HG02642 (cell line): ENCODE measurements around the gene SWI5.

Experiments
- ATAC-seq: cut with Tn5 transposase; IDR thresholded peaks from one replicate; pipeline ENCODE4 v1.9.1; 2021; ENCODE audit warnings: mild to moderate bottlenecking; ENCODE audit not compliant: unreplicated experiment, poor library complexity

SWI5 gene

GRCh38 chr9:128309551-128309950, 33.5 kb downstream of the SWI5 start:
- no peak for ATAC-seq

GRCh38 chr9:128310461-128310860, 34.4 kb downstream of the SWI5 start:
- ATAC-seq = no peak

GRCh38 chr9:128314697-128315096, 38.6 kb downstream of the SWI5 start:
- ATAC-seq = no peak

GRCh38 chr9:128316421-128316820, 40.3 kb downstream of the SWI5 start:
- no peak for ATAC-seq

DNA sequence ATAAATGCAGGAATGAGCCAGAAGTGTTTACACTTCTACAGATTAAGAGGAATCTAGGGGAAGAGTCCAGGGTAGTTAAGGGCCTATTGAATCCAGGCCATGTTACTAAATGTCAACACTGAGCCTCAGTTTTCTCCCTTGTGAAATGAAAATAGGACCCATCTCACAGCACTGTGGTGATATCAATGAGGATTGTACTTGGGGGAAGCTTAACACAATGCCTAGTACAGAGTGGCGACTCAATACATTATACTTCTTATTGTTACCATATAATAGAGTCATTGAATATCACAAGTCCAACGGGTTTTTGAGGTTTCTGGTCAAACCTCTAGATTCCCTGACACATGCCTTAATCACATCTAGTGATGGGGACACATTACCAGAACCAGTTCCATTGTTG, 41.6 kb downstream of the SWI5 start:
- no peak for ATAC-seq

DNA sequence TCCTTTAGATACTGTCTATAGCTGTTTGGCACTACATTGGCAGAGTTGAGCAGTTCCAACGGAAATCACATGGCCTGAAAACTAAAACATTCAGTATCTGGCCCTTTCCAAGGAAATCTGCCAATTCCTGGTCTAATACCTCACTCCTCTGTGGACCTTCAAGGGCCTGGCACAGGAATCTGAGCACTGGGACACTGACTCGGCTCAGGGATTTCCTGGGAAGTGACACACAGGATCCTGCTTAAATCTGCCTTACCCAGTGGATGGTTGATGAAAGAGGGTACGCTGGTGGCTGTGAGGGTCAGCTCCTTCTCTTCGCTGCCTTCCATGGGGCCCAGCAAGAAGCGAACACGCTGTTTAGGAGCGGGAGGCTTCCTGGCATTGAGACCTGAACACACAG, 45.3 kb downstream of the SWI5 start:
- no peak for ATAC-seq

GRCh38 chr9:128321879-128322403, 45.9 kb downstream of the SWI5 start:
- peak; percentile 13 for ATAC-seq

GRCh38 chr9:128322404-128323211, 46.5 kb downstream of the SWI5 start, which contains the start of the genes COQ4 and TRUB2:
Gene COQ4, plus strand, starts transcription at chr9:128322839. Its CDS starts 20 bp downstream, at chr9:128322859.
Gene TRUB2, minus strand, starts transcription at chr9:128322447. Its CDS starts 39 bp downstream, at chr9:128322408.
- peak; percentile 81 for ATAC-seq

GRCh38 chr9:128323212-128323730, 47.2 kb downstream of the SWI5 start:
- no peak for ATAC-seq

- no peak for ATAC-seq
Observed at GRCh38 chr9:128323791-128324190, 47.7 kb downstream of the SWI5 start.

DNA sequence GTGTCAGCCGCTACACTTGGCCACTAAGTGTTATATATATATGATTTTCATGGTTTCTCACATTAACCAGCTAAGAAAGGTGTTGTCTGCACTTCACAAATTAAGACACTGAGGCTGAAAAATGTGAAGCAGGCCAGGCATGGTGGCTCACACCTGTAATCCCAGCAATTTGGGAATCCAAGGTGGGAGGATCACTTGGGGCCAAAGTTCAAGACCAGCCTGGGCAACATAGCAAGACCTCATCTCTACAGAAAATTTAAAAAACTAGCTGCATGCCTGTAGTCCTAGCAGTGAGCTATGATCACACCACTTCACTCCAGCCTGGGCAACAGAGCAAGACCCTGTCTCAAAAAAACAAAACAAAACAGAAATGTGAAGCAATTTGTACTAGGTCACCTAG, 48.3 kb downstream of the SWI5 start:
- ATAC-seq = no peak

DNA sequence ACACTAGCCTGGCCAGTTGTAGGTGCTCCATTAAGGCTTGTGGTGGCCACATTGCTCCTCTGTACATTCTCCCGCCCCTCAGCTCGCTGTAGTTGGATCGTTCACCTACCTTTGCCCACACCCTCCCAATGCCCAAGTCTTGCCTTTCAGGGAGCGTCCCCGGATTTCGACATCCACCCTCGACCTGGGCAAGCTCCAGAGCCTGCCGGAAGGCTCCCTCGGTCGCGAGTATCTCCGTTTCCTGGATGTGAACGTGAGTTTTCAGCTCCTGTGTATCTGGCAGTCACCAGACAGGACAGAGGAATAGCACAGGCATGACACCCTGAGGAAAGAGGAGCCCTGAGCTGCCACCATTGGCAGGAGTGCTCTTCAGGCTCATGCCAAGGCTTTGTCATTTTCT, 49.6 kb downstream of the SWI5 start:
- ATAC-seq = no peak

DNA sequence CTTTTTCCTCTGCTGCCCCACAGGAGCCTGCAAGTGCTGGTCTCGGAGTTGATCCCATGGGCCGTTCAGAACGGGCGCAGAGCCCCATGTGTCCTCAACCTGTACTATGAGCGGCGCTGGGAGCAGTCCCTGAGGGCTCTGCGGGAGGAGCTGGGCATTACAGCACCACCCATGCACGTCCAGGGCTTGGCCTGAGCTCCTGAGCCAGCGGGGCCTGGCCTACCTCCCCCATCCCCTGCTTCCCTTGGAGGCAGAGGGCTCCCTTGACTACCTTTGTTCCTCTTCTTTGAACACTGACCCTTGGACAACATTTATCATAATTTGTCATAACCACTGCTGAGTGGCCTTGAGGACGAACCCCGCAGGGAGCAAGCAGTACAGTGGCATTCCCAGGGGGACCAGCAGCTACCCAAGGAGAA, 57.4 kb downstream of the SWI5 start:
- no peak for ATAC-seq

- ATAC-seq = no peak
Observed at GRCh38 chr9:128335161-128335560, 59.1 kb downstream of the SWI5 start.

GRCh38 chr9:128335914-128336313, 59.8 kb downstream of the SWI5 start:
- no peak for ATAC-seq

DNA sequence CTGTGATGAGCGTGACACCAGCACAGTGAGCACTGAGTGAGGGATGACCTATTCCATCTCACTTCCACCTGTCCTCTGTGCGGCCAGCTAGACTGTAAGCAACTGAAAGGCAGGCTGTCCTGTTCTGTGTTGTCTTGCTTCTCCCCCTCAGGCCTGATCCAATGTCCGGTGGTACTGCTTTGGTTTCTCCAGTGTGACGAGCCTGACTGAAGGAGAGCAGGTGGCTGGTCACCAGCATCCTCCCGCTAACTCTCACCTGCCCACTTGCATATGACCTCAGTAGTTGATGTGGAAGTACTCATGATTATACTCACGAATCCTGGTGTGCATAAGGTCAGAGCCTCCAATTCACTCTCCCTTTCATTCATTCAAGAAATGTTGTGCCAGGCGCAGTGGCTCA, 61.9 kb downstream of the SWI5 start:
- ATAC-seq = no peak
